Peyer's patch (tissue), 4 donors: ENCODE measurements around the gene SC5D. TPM values are rescaled to one million over a fixed set of nuclear protein-coding genes. Genes with fewer than 3 reads are reported as not detected.

Experiments
- DNase-seq, 3 donors: peaks; one replicate each; pipeline ENCODE4 v3.0.0-alpha.2; 2017 to 2019
- H3K27ac ChIP-seq, 4 donors: fragments of 200-600 bp; sonication (generic); one replicate each; pipeline ENCODE4 v1.5.1; 2016 to 2019
- H3K27me3 ChIP-seq, 2 donors: fragments of 200-600 bp; sonication (generic); one replicate each; pipeline ENCODE4 v1.5.1; 2019
- H3K36me3 ChIP-seq, 3 donors: fragments of 200-600 bp; sonication (generic); one replicate each; pipeline ENCODE4 v1.5.1; 2016 to 2019
- H3K4me1 ChIP-seq, 4 donors: fragments of 200-600 bp; sonication (generic); one replicate each; pipeline ENCODE4 v1.5.1; 2016 to 2019
- H3K4me3 ChIP-seq, 4 donors: fragments of 200-600 bp; sonication (generic); 1 replicate in 3 of 4; 2 replicates in 1 of 4; pipeline ENCODE4 v1.5.1; 2016 to 2019; ENCODE audit warnings: mild to moderate bottlenecking in 1 of 4
- H3K9me3 ChIP-seq, 4 donors: fragments of 200-600 bp; sonication (generic); one replicate each; pipeline ENCODE4 v1.5.1; 2016 to 2019; ENCODE audit warnings: mild to moderate bottlenecking in 1 of 4
- CTCF ChIP-seq, 6 experiments: fragments of 450-650 bp in 4 of 6; fragments of 200-600 bp in 2 of 6; sonication (generic) in 1 of 6; IDR thresholded peaks; one replicate each; pipeline ENCODE4 v1.5.1; 2017 to 2019; ENCODE audit warnings: antibody characterized with exemption in 6 of 6, mild to moderate bottlenecking in 3 of 6, moderate library complexity in 1 of 6
- POLR2A ChIP-seq, 2 donors: fragments of 450-650 bp; IDR thresholded peaks; one replicate each; pipeline ENCODE4 v1.5.1; 2017; ENCODE audit warnings: antibody characterized with exemption in 2 of 2, mild to moderate bottlenecking in 2 of 2, moderate library complexity in 2 of 2
- total RNA-seq, 4 donors: library from RNA; depleted of rRNA; stranded (reverse); fragments of >200 nt; gene quantifications; one replicate each; pipeline ENCODE4 v1.1.0, GENCODE V29; 2016

SC5D gene
- total RNA-seq, 4 donors from 2014 or later, result 25.6 to 63.6 (median 37.7) TPM

- no peaks in the 10 kb centered on the region for H3K27me3 ChIP-seq
- no peak overlapping the region for H3K4me3 ChIP-seq
- no peak for TF ChIP-seq POLR2A (IDR thresholded peaks at IDR 0.05)
- no peak for TF ChIP-seq CTCF (IDR thresholded peaks at IDR 0.05)
- no peaks in the 10 kb centered on the region for H3K36me3 ChIP-seq
- peaks cover 0 to 5% (median 0%) of the 10 kb centered on the region in 4 donors for H3K4me1 ChIP-seq
- H3K9me3 ChIP-seq, result no peaks in the 10 kb centered on the region
- no peak overlapping the region for H3K27ac ChIP-seq
- no peak for DNase-seq
These were observed 55.8 kb downstream of the SC5D start for GRCh38 chr11:121348220-121348875.

- H3K27ac ChIP-seq, result no peak overlapping the region
These were observed 57.2 kb downstream of the SC5D start for GRCh38 chr11:121349790-121350189.

DNA sequence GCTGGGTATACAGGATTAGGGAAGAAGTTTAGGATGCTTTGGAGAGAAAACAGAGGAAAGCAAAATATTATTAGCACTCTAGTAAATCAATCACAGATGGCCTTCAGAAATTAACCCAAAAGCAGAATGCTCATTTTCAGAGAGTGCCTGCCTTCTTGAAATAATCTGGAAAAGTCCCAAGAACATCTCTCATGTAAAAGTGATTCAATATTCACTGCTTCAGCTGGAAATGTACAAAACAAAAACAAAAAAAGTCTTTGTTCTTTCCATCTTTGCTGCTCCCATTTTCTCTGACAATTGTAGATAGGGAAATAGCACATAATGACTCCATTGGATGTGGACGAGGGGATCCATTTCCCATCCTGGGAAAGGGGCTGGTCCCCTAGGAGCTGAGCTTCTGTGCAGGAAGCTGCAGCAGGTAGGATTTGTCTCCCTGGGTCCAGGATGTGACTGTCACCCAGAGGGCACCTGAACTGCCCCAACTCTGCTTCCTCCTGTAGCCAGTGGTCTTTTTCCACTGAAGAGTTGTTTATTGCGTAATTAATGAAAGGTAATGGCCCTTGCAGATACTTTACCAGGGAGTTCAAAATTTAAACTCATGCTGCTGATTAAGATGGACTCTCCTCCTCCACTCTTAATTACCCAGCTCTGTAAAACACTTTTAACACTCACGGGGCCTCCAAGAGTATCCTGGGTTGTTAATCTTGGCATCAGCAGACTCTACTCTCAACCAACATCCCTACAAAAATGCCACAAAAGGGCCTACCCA lies 57.9 kb downstream of the SC5D start:
- Histone ChIP-seq H3K27ac (no peak overlapping the region), H3K4me3 (no peak overlapping the region), H3K27me3 (no peaks in the 10 kb centered on the region), H3K9me3 (no peaks in the 10 kb centered on the region), H3K4me1 (peaks cover 0 to 5% (median 0%) of the 10 kb centered on the region in 4 donors), H3K36me3 (no peaks in the 10 kb centered on the region)
- DNase-seq, result no peak
- no peak for TF ChIP-seq POLR2A (IDR thresholded peaks at IDR 0.05)
- TF ChIP-seq CTCF (IDR thresholded peaks at IDR 0.05), result no peak

More at GRCh38 chr11:121349790-121350189, 57.2 kb downstream of the SC5D start:
- Histone ChIP-seq H3K27me3 (no peaks in the 10 kb centered on the region), H3K4me1 (peaks cover 0 to 5% (median 0%) of the 10 kb centered on the region in 4 donors), H3K36me3 (no peaks in the 10 kb centered on the region), H3K4me3 (no peak overlapping the region), H3K9me3 (no peaks in the 10 kb centered on the region)
- no peak for TF ChIP-seq CTCF (IDR thresholded peaks at IDR 0.05)
- no peak for DNase-seq

GRCh38 chr11:121351083-121351630 lies 58.6 kb downstream of the SC5D start:
- H3K4me1 ChIP-seq, result peaks cover 0 to 5% (median 0%) of the 10 kb centered on the region in 4 donors
- H3K36me3 ChIP-seq, result no peaks in the 10 kb centered on the region
- no peak overlapping the region for H3K4me3 ChIP-seq
- no peaks in the 10 kb centered on the region for H3K27me3 ChIP-seq
- no peak for DNase-seq
- TF ChIP-seq CTCF (IDR thresholded peaks at IDR 0.05), result no peak
- no peaks in the 10 kb centered on the region for H3K9me3 ChIP-seq
- no peak overlapping the region for H3K27ac ChIP-seq

- Histone ChIP-seq H3K4me3 (no peak overlapping the region), H3K36me3 (no peaks in the 10 kb centered on the region), H3K27me3 (no peaks in the 10 kb centered on the region), H3K9me3 (no peaks in the 10 kb centered on the region), H3K27ac (no peak overlapping the region), H3K4me1 (peaks cover 0 to 5% (median 0%) of the 10 kb centered on the region in 4 donors)
- TF ChIP-seq POLR2A (IDR thresholded peaks at IDR 0.05) (no peak), CTCF (IDR thresholded peaks at IDR 0.05) (no peak)
- no peak for DNase-seq
These were observed 59.8 kb downstream of the SC5D start for GRCh38 chr11:121352251-121352891.
